Epithelial cell of proximal tubule (primary cell): ENCODE measurements around the gene KLHL20. TPM values are rescaled to one million over a fixed set of nuclear protein-coding genes. Genes with fewer than 3 reads are reported as not detected.
"Not testable (repeated sequence)": the region's sequence is repeated elsewhere in the genome, so short reads cannot be mapped to it uniquely, and the experiment has no call there.

Experiments
- DNase-seq: peaks from one replicate; pipeline ENCODE4 v3.0.0-alpha.2; 2011; ENCODE audit warnings: low read depth
- H3K4me3 ChIP-seq: 2 replicates; pipeline ENCODE4 v1.5.1; 2011; ENCODE audit warnings: low read depth, mild to moderate bottlenecking, low read length
- CTCF ChIP-seq: conservative IDR thresholded peaks from 2 replicates; pipeline ENCODE4 v1.5.1; 2012; ENCODE audit warnings: low read depth, mild to moderate bottlenecking, low read length
- total RNA-seq: library from RNA; depleted of rRNA; stranded (reverse); fragments of >200 nt; gene quantifications from 2 replicates; pipeline ENCODE4 v1.2.3, GENCODE V29; 2015

KLHL20 gene
- total RNA-seq, 1 donor from 2014 or later = 8.2 TPM

- TF ChIP-seq CTCF = no peak
- no peak for DNase-seq
- no peak overlapping the region for H3K4me3 ChIP-seq
Observed at GRCh38 chr1:173779936-173780335, 65.2 kb downstream of the KLHL20 start.

DNA sequence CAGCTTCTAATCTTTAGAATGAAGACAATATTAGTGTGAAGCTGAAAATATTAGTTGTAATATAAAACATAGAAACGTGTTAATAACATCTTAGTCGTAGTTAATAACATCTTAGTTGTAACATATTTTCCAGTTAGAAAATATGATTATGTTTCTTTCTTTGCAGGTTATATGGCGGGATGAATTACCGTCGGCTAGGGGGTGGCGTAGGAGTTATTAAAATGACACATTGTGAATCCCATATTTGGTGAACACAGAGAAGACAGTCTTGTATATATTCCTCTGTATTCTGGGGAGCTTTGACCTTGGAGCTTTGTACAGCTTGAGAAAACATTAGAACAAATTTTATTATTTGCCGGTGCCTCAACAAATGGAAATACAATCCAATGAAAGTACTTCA is 70.2 kb downstream of the KLHL20 start:
- H3K4me3 ChIP-seq = no peak overlapping the region
- DNase-seq = no peak
- no peak for TF ChIP-seq CTCF

DNA sequence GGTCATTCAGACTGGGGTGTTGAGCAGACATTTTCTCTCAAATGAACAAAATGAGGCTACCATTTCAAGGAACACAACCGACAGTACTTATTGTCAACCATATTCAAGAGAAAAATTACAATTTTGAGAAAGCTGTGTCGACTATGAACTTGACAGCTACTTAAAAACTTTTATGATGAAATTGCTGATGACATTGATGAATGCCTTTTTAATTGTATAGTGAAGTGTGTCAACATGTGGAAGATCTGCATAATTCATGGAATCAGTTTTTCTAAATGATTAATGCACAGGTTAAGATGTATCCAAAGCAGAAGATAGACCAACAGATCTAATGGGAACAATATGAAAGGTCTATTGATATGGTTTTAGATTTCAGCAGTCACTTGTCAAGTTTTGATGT is 75.1 kb downstream of the KLHL20 start:
- H3K4me3 ChIP-seq = no peak overlapping the region
- DNase-seq = no peak
- no peak for TF ChIP-seq CTCF

GRCh38 chr1:173798078-173798477 is 83.3 kb downstream of the KLHL20 start:
- TF ChIP-seq CTCF = no peak
- DNase-seq = peak; percentile 6
- no peak overlapping the region for H3K4me3 ChIP-seq

- not testable (repeated sequence) for DNase-seq, H3K4me3 ChIP-seq
Observed at GRCh38 chr1:173799995-173800394, 85.2 kb downstream of the KLHL20 start.

DNA sequence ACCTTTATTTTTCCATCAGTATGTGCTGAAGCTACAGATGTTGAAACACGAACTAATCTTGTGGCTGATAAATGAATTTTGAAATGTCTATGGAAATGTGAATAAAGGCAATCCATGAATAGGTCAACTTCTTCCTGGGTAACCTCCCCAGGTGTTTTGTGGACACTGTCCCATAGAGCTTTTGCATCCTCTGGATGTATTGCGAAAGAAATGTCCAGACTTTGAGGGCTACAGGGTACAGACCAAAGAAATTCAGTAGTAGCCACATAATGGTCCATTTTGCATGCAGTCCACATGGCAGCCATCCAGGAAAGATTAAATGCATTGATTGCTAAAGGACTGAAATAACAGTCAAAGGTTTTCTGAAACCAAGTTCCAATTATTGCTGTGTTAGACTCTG is 88.2 kb downstream of the KLHL20 start:
- no peak for DNase-seq
- no peak for TF ChIP-seq CTCF
- no peak overlapping the region for H3K4me3 ChIP-seq

- not testable (repeated sequence) for DNase-seq, H3K4me3 ChIP-seq
Observed at GRCh38 chr1:173813654-173814053, 98.9 kb downstream of the KLHL20 start.

- TF ChIP-seq CTCF = no peak
- no peak overlapping the region for H3K4me3 ChIP-seq
- DNase-seq = no peak
Observed at GRCh38 chr1:173818459-173818858, 103.7 kb downstream of the KLHL20 start.
